ENCODE measurements around the gene RPS19.

Gene RPS19

GRCh38 chr19:41915776-41916414, 55.8 kb downstream of the RPS19 start:
- Histone ChIP-seq H3K4me1 (peaks cover 0 to 16% (median 7%) of the 10 kb centered on the region in 4 donors), H3K4me3 (no peak overlapping the region), H3K9me3 (no peaks in the 10 kb centered on the region), H3K27me3 (peaks cover 0 to 92% of the 10 kb centered on the region in 2 donors), H3K36me3 (no peaks in the 10 kb centered on the region), H3K27ac (no peak overlapping the region)
- TF ChIP-seq, protein P1, sequence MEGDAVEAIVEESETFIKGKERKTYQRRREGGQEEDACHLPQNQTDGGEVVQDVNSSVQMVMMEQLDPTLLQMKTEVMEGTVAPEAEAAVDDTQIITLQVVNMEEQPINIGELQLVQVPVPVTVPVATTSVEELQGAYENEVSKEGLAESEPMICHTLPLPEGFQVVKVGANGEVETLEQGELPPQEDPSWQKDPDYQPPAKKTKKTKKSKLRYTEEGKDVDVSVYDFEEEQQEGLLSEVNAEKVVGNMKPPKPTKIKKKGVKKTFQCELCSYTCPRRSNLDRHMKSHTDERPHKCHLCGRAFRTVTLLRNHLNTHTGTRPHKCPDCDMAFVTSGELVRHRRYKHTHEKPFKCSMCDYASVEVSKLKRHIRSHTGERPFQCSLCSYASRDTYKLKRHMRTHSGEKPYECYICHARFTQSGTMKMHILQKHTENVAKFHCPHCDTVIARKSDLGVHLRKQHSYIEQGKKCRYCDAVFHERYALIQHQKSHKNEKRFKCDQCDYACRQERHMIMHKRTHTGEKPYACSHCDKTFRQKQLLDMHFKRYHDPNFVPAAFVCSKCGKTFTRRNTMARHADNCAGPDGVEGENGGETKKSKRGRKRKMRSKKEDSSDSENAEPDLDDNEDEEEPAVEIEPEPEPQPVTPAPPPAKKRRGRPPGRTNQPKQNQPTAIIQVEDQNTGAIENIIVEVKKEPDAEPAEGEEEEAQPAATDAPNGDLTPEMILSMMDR (IDR thresholded peaks at IDR 0.05) = no peak
- no peak for DNase-seq
- intact Hi-C loops (cut with DNase I; ENCODE audit: low total_unique reads) = no loop called here

- Histone ChIP-seq H3K9me3 (no peaks in the 10 kb centered on the region), H3K27ac (no peak overlapping the region), H3K27me3 (peaks cover 5 to 94% of the 10 kb centered on the region in 2 donors), H3K36me3 (no peaks in the 10 kb centered on the region), H3K4me3 (no peak overlapping the region), H3K4me1 (peaks cover 0 to 16% (median 7%) of the 10 kb centered on the region in 4 donors)
- TF ChIP-seq, protein P1 (IDR thresholded peaks at IDR 0.05) = no peak
- intact Hi-C loops (cut with DNase I; ENCODE audit: low total_unique reads) = no loop called here
- DNase-seq = no peak
Measured at GRCh38 chr19:41917676-41918075, 57.6 kb downstream of the RPS19 start.

DNA sequence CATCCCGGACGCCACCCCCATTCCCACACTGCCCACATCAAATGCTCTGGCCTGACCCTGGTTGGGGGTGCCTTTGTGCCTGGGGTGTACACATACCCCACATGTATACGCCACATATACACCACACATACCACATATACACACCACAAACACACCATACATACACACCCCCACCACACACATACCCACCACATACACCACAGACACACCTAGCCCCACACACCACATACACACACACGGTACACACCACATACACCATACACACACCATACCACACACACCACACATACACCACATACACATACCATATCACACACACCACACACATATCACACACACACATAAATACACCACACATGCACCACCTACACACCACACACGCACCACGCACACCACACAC, 58.0 kb downstream of the RPS19 start:
- peaks cover 5 to 94% of the 10 kb centered on the region in 2 donors for H3K27me3 ChIP-seq
- no peak overlapping the region for H3K27ac ChIP-seq
- H3K4me1 ChIP-seq = peaks cover 0 to 12% (median 6%) of the 10 kb centered on the region in 4 donors
- no peaks in the 10 kb centered on the region for H3K36me3 ChIP-seq
- no peak for DNase-seq
- intact Hi-C loops (cut with DNase I; ENCODE audit: low total_unique reads) = no loop called here
- TF ChIP-seq, protein P1 (IDR thresholded peaks at IDR 0.05) = no peak
- no peak overlapping the region for H3K4me3 ChIP-seq
- no peaks in the 10 kb centered on the region for H3K9me3 ChIP-seq

DNA sequence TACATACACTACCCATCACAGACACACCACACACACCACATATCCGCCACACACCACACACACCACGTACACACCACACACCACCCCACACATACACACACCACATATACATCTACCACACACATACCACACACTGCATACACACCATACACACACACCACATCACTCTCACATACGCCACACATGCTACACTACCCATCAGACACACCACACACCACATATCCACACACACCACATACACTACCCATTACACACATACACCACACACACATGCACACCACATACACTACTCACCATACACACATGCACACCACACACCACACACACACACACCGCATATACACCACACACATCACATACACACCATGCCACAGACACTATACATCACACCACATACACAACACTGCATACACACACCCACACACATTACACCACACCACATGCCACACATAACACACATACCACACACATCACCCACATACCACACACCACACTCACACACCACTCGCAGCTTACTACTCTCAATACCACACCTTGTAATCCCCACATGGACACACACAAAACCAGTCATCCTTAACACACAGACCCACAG, 58.7 kb downstream of the RPS19 start:
- H3K4me3 ChIP-seq = no peak overlapping the region
- H3K27ac ChIP-seq = no peak overlapping the region
- no peaks in the 10 kb centered on the region for H3K9me3 ChIP-seq
- intact Hi-C loops (cut with DNase I; ENCODE audit: low total_unique reads) = no loop called here
- H3K27me3 ChIP-seq = peaks cover 5 to 93% of the 10 kb centered on the region in 2 donors
- H3K36me3 ChIP-seq = no peaks in the 10 kb centered on the region
- no peak for DNase-seq
- TF ChIP-seq, protein P1 (IDR thresholded peaks at IDR 0.05) = no peak
- H3K4me1 ChIP-seq = peaks cover 0 to 6% (median 3%) of the 10 kb centered on the region in 4 donors

DNA sequence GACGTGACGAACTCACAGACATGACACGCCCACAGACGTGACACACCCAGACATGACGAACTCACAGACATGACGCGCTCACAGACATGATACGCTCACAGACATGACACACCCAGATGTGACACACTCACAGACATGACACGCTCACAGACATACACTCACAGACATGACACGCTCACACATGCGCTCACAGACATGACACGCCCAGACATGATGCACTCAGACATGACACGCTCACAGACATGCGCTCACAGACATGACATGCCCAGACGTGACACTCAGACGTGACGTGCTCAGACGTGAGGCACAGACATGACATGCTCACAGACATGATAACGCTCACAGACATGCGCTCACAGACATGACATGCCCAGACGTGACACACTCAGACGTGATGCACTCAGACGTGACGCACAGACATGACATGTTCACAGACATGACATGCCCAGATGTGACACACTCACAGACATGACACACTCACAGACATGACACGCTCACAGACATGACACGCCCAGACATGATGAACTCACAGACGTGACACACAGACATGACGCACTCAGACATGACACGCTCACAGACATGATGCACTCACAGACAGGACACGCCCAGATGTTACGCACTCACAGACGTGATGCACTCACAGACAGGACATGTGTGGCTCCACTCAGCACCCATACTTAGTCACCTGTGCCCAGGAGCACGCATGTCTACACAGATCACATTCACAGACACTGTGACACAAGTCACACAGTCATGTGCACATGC, 60.1 kb downstream of the RPS19 start:
- TF ChIP-seq, protein P1 (IDR thresholded peaks at IDR 0.05) = no peak
- Histone ChIP-seq H3K36me3 (no peaks in the 10 kb centered on the region), H3K27ac (no peak overlapping the region), H3K4me1 (peaks cover 0 to 5% (median 1%) of the 10 kb centered on the region in 4 donors), H3K9me3 (no peaks in the 10 kb centered on the region), H3K4me3 (no peak overlapping the region), H3K27me3 (peaks cover 5 to 96% of the 10 kb centered on the region in 2 donors)
- intact Hi-C loops (cut with DNase I; ENCODE audit: low total_unique reads) = no loop called here
- no peak for DNase-seq
